Stomach (tissue), 4 donors: ENCODE data around the gene DRC3.

Experiments used
- POLR2AphosphoS5 ChIP-seq, 3 donors: sonication (generic); formaldehyde crosslinking; IDR thresholded peaks; one replicate each; pipeline ENCODE4 v1.6.1; 2016; ENCODE audit warnings: antibody characterized with exemption in 3 of 3
- TF ChIP-seq, protein P1 (sequence below), 7 experiments: fragments of 450-650 bp in 4 of 7; fragments of 200-600 bp in 3 of 7; sonication (generic) in 3 of 7; IDR thresholded peaks; one replicate each; pipeline ENCODE4 v1.5.1; 2016 to 2019; ENCODE audit warnings: antibody characterized with exemption in 7 of 7, control low read depth in 2 of 7, mild to moderate bottlenecking in 1 of 7

DNA sequence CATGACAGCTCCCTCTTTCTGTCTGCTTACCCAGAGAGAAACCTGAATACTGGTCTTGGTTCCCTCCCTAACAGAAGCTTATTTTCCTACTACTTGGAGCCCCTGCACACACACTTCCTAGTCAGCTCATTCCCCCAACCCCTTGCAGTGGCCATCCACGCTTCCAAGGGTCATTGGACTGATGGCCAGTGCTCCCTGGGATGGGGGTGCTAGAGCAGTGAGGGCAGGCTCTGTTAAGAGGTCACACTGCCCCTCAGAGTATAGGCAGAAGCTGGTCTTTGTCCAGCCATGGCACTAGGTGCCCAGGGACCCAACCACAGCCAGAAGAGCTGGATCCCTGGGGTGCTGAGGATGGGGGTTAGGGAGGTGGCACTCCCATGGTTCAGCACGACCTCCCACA lies 12.5 kb downstream of the DRC3 start:
- TF ChIP-seq, protein P1, sequence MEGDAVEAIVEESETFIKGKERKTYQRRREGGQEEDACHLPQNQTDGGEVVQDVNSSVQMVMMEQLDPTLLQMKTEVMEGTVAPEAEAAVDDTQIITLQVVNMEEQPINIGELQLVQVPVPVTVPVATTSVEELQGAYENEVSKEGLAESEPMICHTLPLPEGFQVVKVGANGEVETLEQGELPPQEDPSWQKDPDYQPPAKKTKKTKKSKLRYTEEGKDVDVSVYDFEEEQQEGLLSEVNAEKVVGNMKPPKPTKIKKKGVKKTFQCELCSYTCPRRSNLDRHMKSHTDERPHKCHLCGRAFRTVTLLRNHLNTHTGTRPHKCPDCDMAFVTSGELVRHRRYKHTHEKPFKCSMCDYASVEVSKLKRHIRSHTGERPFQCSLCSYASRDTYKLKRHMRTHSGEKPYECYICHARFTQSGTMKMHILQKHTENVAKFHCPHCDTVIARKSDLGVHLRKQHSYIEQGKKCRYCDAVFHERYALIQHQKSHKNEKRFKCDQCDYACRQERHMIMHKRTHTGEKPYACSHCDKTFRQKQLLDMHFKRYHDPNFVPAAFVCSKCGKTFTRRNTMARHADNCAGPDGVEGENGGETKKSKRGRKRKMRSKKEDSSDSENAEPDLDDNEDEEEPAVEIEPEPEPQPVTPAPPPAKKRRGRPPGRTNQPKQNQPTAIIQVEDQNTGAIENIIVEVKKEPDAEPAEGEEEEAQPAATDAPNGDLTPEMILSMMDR (IDR thresholded peaks at IDR 0.05), result no peak
- TF ChIP-seq POLR2AphosphoS5 (IDR thresholded peaks at IDR 0.05), result no peak
